ENCODE data around the gene PDE3B.
A peak's percentile ranks its signal among the peaks of the same experiment; 100 is the strongest.
"Not testable (repeated sequence)": the region's sequence is repeated elsewhere in the genome, so short reads cannot be mapped to it uniquely, and the experiment has no call there.

The PDE3B gene

GRCh38 chr11:14641801-14642200 lies 1.8 kb upstream of the PDE3B start:
- no peak for DNase-seq (ENCODE audit: low read depth in 3 of 3, low spot score in 1 of 3)

DNA sequence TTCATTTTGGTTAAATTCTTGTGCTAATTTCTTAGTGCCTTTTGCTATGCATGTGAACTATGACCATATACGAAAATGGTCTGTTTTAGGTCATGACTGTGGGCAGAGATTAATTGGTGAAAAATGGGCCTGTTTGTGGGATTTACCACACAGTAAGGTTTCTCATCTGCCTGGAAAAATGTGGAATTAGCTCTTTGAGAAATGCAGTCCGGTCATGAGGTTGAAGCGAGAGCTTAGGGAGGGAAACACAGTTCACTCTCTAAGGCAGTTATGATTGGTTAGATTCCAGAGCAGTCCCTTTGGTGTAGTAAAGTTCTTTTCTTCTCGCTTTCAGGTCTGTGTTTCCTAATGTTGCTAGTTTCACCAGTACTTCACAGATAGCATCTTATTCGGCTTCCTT lies 1.2 kb upstream of the PDE3B start:
- DNase-seq (ENCODE audit: low read depth in 3 of 3, low spot score in 1 of 3) = no peak

DNA sequence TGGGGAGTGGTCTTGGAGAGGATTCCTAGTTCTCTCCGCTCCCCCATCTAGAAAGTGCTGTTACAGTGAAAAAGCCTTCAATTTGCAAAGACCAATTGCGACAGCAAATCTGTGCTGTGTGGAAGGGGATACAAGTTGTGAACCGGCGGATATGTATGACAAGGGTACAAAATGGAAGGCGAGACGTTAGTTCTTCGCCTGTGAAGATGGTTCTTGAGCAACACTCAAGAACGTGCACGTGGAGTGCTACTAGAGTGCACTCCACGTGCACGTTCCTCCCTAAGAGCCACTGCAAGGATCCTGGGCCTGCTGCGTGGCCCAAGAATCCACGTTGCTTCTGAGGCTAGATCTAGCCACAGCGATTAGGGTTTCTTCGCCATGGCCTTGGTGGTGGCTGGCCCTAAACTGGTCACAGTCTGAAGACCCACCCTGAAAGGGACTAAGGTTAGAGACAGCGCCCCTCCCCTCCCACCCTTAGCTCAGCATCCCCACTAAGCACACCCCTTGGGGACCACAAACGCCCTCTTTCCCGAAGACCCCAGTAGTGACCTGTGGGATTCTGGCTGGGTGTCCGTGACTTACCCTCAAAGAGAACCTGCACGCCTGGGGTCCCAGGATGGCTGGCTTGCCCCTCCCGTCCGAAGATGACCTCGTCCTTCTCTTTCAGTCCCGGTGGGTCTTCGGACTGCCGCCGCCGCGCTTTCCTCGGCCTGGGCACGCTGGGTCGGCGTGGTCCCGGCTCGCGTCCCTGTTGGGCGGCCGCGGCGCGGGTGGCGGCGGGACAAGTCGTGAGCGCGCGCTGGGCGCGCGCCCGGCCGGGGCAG lies 519 bp upstream of the PDE3B start:
- DNase-seq (ENCODE audit: low read depth in 3 of 3, low spot score in 1 of 3) = peak in 1 of 3 donors; percentile 5

- DNase-seq (ENCODE audit: low read depth in 3 of 3, low spot score in 1 of 3) = peak in 2 of 3 donors; percentile 23 to 32
These were observed 816 bp downstream of the PDE3B start for GRCh38 chr11:14644226-14645014.

GRCh38 chr11:14645015-14645912 lies 1.7 kb downstream of the PDE3B start:
- no peak for DNase-seq (ENCODE audit: low read depth in 3 of 3, low spot score in 1 of 3)

DNA sequence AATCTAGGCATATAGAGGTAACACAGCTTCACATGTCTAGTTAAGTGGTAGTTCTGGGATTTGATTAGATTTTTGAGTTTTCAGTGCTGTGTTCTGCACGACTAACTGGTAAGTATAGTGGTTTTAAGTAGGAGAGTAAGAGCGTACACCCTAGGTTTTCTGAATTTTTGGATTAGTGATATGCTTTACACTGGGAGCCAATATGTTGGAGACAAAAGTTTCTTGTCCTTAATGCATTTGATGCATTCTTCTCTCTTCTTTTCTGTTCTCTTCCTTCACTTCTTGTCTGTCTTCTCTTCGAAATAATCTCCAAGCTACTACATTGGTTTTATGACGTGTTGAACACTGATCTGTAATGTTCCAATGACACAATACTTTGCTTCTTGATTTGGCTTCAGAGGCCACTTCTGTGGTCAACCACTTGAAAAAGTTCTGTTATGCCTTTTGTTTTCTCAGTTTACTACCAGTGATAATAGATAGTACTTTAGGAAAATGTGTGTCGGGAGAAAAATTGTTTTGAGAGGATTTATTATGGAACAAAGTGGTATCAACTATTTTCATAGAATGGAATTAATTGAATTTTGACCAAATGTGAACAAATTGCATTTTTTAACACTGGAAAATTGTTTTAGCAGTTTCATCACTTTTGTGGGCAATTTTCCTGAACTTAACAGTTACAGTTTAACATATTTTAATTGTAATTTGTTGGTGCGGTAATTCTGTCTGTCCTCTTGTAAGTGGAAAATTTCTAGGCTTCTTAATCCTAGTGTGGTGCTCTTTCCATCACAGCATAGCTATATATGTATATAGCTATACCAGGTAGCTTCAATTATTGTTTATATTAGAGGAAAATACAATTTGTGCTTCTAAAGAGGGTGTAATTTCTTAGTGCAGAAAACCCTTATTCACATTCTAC lies 2.6 kb downstream of the PDE3B start:
- DNase-seq (ENCODE audit: low read depth in 3 of 3, low spot score in 1 of 3) = no peak

GRCh38 chr11:14650064-14650463 lies 6.5 kb downstream of the PDE3B start:
- no peak for DNase-seq (ENCODE audit: low read depth in 3 of 3, low spot score in 1 of 3)

- no peak for DNase-seq (ENCODE audit: low read depth in 3 of 3, low spot score in 1 of 3)
These were observed 9.5 kb downstream of the PDE3B start for GRCh38 chr11:14653090-14653489.

DNA sequence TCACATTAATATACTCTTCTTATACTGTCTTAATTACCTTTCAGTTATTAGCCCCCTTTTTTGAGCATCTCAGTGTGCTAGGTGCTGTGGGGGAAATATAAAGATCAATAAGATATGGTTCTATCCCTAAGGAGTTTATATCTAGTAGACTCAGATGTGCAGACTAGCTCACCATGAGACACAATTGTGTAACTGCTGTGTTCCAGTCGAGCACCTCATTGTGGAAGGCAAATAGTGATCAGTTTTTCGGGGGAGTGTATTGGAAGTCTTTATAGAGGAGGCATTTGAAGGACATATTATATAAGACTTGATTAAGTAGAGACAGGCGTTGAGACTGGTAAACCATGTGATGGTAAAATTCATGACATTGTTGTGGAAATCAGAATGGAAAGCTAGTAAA lies 11.8 kb downstream of the PDE3B start:
- no peak for DNase-seq (ENCODE audit: low read depth in 3 of 3, low spot score in 1 of 3)

GRCh38 chr11:14656536-14657457 lies 13.2 kb downstream of the PDE3B start:
- no peak for DNase-seq (ENCODE audit: low read depth in 3 of 3, low spot score in 1 of 3)

GRCh38 chr11:14657841-14658240 lies 14.2 kb downstream of the PDE3B start:
- no peak for DNase-seq (ENCODE audit: low read depth in 3 of 3, low spot score in 1 of 3)

- not testable (repeated sequence) for DNase-seq (ENCODE audit: low read depth in 3 of 3, low spot score in 1 of 3)
These were observed 21.3 kb downstream of the PDE3B start for GRCh38 chr11:14664926-14665325.

DNA sequence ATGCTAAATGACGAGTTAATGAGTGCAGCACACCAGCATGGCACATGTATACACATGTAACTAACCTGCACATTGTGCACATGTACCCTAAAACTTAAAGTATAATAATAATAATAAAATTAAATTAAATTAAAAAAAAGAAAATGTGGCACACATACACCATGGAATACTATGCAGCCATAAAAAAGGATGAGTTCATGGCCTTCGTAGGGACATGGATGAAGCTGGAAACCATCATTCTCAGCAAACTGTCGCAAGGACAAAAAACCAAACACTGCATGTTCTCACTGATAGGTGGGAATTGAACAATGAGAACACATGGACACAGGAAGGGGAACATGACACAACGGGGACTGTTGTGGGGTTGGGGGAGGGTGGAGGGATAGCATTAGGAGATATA lies 23.7 kb downstream of the PDE3B start:
- DNase-seq (ENCODE audit: low read depth in 3 of 3, low spot score in 1 of 3) = not testable (repeated sequence)

DNA sequence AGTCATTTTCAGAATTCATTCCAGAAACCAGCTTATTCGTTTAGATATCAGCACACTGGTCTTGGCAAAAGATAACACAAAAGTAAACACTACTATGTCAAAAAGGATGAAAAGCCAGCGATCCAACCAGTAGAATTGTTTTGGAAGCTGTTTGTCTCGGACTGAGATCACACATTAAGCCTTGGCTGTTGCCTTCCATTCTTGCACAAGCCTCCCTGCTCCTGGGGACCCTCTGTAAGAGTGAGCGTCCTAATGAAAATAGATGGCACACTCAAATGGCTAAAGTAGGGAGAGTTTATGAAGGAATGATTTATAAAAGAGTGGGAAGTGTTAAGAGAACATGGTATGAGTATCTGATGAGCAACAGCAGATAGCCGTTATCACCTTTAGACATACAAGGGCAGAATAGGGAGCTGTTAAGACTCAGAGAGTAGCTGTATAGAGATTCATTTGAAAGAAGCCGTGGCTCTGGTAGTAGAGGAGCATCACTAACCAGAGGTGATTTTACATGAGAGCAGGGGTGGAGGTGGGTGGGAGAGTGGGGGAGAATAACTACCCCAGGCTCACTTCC lies 25.2 kb downstream of the PDE3B start:
- no peak for DNase-seq (ENCODE audit: low read depth in 3 of 3, low spot score in 1 of 3)

- DNase-seq (ENCODE audit: low read depth in 3 of 3, low spot score in 1 of 3) = no peak
These were observed 25.9 kb downstream of the PDE3B start for GRCh38 chr11:14669499-14669898.

GRCh38 chr11:14669958-14670357 lies 26.4 kb downstream of the PDE3B start:
- no peak for DNase-seq (ENCODE audit: low read depth in 3 of 3, low spot score in 1 of 3)

DNA sequence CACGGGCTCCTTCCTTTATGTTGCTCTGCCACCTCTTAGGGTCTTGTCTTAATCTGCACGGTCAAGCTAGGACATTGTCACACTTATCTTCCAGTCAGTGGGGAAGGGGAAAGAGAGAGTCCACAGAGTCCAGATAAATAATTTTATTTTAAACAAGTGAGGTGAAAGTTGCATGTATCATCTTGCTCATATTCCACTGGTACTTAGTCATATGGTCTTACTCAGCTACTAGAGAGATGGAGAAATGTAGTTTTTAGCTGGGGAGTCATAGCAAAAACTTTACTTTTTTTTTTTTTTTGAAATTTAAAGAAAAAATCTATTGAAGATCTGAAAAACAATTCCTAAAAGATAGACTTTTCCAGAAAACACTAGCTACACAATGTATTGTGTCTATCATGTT lies 29.0 kb downstream of the PDE3B start:
- DNase-seq (ENCODE audit: low read depth in 3 of 3, low spot score in 1 of 3) = no peak

GRCh38 chr11:14673421-14673820 lies 29.8 kb downstream of the PDE3B start:
- DNase-seq (ENCODE audit: low read depth in 3 of 3, low spot score in 1 of 3) = no peak

DNA sequence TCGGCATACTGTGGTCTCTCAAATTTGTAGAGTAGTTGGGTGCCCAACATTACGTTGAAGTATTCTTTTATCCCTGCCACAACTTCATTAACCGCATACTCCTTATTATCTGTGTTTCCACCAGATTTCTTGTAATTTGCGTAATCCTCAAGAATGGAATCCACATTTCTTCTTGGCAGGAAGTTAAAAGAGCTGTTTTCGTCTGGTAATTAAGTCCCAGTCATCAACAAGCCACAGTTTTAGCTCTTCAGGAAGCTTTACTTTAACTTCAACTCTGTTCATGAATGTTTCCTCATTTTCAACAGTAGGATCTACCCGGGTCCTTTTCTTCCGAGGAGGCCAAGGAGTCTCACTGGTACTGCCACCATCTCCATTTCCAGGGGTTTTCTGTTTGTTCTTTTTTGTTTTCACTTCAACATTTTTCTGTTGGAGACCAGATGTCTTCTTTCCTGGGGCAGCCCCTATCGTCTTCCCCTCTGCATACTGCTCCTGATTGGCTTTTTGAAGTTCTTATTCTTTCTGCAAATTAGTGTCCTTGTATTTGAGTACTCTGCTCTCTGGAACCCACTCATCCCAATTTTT lies 30.3 kb downstream of the PDE3B start:
- no peak for DNase-seq (ENCODE audit: low read depth in 3 of 3, low spot score in 1 of 3)
